ENCODE data around the gene RASSF6.
"Not testable (repeated sequence)": the region's sequence is repeated elsewhere in the genome, so short reads cannot be mapped to it uniquely, and the experiment has no call there.

The RASSF6 gene

GRCh38 chr4:73609706-73610105, 10.5 kb downstream of the RASSF6 start:
- no peak for DNase-seq

DNA sequence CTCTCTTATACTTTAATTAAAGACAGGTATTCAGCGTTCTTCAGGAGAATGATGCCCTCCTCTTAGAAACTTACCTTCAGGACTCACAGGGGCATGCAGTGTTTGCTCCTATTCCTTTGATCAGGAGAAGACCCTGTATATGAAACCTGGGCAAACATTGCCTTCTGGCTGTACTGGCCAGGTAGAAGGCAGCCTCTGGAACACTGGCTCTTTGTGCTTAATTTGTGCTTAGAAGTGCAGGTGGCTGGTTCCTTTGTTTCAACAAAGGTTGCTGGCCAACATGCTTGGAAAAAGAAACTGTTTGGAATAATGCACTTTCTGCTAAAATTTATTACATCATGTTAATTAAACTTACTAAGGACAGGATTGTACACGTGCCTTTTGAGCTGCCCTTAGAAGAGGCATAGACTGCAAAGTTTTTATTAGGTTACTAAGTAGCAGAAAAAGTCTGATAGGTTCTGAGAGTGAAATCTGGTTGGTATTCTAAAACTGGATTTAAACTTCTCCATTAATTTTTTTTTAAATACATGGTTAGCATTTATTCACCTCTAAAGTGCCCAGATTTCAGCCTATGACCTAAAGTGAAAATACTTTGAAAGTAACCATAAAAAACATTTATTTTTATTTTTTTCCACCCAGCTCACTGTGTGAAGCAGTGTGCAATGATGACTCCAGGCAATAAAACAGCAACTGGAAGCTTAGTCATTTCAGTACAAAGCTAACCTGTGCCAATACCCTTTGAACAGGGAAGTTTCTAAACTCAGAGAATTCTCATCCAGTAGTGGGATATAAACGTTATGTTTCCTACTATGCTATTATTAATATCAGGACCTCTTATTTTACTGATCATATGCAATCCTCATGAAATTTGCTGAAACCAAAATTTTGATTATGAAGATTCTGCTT, 11.3 kb downstream of the RASSF6 start:
- DNase-seq = no peak

DNA sequence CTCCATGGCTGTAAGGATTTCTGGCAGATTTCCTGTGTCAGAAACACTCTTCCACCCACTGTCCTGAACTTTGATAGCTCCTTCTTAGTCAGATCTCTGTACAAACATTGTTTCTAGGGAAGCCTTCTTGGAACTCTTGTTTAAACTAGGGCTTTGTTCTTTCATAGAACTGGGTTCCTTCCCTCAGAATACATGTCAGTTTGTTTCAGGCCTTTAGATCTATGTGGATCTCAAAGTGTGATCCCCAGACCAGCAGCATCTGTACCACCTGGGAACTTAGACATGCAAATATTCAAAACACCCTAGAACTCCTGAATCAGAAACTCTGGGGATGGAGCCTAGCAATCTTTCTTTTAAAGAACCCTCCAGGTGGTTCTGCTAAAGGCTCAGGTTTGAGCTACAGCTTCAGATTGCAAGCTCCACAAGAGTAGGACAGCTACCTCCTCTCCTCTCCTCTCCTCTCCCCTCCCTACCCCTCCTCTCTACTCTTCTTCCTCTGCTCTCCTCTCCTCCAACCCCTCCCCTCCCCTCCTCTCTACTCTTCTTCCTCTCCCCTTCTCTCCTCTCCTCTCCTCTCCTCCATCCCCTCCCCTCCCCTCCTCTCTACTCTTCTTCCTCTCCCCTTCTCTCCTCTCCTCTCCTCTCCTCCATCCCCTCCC, 12.7 kb downstream of the RASSF6 start:
- DNase-seq = no peak

GRCh38 chr4:73606465-73606974, 13.7 kb downstream of the RASSF6 start:
- DNase-seq = no peak

GRCh38 chr4:73603854-73604584, 16.2 kb downstream of the RASSF6 start:
- DNase-seq = no peak

- DNase-seq = no peak
These were observed 16.9 kb downstream of the RASSF6 start for GRCh38 chr4:73603271-73603710.

DNA sequence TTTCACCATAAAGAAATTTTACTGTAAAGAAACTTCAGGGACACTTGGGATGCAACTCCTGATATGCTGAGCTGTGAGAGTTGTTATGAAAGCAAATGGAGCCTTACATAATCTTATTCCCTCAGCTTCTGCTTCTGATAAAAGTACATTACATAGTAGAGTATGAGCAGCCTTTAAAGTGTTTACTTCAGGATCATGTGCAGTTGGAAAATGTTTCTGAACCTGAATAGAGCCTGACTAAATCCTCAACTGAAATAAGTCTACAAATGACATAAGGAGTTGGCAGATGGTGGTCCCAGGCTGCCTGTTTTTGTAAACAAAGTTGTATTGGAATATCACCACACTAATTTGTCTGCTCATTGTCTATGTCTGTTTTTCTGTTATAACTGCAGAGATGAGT, 19.3 kb downstream of the RASSF6 start:
- no peak for DNase-seq

DNA sequence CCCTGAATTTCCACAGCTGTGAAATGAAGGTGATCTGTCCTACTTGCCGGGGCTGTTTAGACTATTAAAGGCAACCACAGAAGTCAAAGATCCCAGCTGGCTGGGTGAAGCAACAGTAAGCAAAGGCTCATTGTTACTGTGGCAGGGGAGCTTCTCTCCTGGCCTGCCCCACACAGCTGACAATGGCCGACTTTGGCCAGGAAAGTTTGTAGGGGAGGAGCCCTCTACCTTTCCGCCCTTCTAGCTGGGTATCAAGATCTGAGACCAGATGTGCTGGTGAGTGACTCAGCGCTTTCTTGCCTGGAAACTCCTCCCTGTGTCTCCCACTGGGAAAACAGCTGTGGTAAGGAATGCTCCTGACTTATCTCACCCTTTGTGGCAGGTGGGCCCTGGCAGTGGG, 21.1 kb downstream of the RASSF6 start:
- DNase-seq = no peak

DNA sequence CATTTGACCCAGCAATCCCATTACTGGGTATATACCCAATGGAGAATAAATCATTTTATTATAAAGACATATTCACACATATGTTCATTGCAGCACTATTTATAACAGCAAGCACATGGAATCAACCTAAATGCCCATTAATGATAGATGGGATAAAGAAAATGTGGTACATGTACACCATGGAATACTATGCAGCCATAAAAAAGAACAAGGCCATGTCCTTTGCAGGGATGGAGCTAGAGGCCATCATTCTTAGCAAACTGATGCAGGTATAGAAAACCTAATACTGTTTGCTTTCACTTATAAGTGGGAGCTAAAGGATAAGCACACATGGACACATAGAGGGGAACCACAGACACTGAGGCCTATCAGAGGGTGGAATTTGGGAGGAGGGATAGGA, 22.6 kb downstream of the RASSF6 start:
- DNase-seq = no peak

GRCh38 chr4:73597183-73597582, 23.1 kb downstream of the RASSF6 start:
- not testable (repeated sequence) for DNase-seq

DNA sequence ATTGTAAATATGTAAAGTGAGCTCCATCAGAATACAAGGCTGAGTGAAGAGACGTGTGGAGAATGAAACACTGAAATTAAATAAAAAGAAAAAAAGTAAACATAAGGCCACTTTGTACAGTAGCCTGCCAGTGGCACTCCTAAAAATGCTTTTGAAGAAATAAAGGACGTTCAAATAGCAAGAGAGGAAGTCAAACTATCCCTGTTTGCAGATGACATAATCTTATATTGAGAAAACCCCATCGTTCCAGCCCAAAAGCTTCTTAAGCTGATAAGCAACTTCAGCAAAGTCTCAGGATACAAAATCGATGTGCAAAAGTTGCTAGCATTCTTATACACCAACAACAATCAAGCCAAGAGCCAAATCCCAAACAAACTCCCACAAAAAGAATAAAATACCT, 24.2 kb downstream of the RASSF6 start:
- DNase-seq = no peak

GRCh38 chr4:73593631-73594241, 26.5 kb downstream of the RASSF6 start:
- no peak for DNase-seq

GRCh38 chr4:73589887-73590801, 30.1 kb downstream of the RASSF6 start:
- DNase-seq = peak; percentile 18

DNA sequence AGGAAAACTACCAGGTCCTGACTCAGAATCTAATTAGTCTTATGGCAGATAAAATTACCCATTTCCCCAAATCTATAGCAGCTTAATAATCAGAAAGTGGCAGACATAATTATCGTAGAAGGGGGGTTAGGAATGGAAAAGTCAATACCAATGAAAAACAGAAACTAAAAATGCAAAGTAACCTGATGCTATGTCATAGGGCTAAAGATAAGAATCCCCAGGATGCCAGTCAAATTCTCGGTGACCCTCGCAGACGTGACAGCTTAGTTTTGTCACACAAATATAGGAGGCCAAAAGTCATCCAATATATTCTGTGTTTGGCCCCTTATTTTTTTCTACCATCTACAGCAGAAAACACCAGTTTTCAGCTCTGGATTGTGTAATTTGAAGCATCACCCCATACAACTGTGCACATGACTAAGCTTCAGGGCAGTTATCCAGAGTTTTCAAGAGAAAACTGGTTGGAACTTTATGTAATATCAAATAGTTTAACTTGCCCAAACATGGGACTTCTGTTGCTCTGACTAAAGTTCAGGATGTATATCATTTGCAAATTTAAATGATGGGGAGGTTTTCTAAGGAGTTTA, 30.9 kb downstream of the RASSF6 start:
- DNase-seq = no peak

- no peak for DNase-seq
These were observed 31.6 kb downstream of the RASSF6 start for GRCh38 chr4:73588613-73589012.

GRCh38 chr4:73586666-73587065, 33.6 kb downstream of the RASSF6 start:
- no peak for DNase-seq

- no peak for DNase-seq
These were observed 34.2 kb downstream of the RASSF6 start for GRCh38 chr4:73586040-73586439.

DNA sequence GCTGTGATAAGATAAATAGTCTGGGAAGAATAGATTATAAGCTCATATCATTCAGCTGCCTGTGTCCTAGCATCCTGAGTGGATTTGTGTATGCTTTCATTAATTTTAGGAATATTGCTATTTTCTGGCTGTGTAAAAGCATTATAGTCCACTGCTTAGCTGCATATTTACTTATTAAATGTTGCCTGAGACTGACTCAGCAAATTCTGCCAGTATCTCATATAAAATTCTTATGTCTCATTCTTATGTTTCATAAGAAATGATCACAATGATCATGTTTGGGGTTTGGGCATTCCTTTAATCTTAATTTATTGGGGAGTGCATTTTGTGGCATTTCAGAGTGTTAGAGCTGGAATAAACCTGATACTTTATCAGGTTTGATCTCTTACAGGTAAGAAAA, 34.9 kb downstream of the RASSF6 start:
- no peak for DNase-seq

GRCh38 chr4:73583666-73584065, 36.6 kb downstream of the RASSF6 start:
- DNase-seq = no peak

- no peak for DNase-seq
These were observed 42.9 kb downstream of the RASSF6 start for GRCh38 chr4:73577371-73577770.

GRCh38 chr4:73576381-73576780, 43.9 kb downstream of the RASSF6 start:
- peak; percentile 23 for DNase-seq

All from retina (tissue), 1 donor.